H1 (cell line): ENCODE data around the gene NDUFA13. TPM values are rescaled to one million over a fixed set of nuclear protein-coding genes. Genes with fewer than 3 reads are reported as not detected.

Source experiments
- CTCF ChIA-PET: fragments of 300-600 bp; sonication (Branson Sonifier 250); formaldehyde crosslinking; loops from one replicate; lab custom pipeline; 2021; ENCODE audit not compliant: partially characterized antibody; lab: Charles Lee
- POLR2A ChIA-PET: fragments of 300-600 bp; sonication (Branson Sonifier 250); formaldehyde crosslinking; loops from one replicate; lab custom pipeline; 2021; ENCODE audit warnings: inconsistent platforms; ENCODE audit not compliant: partially characterized antibody; lab: Charles Lee
- DNase-seq, 2 experiments: peaks; one replicate each; pipeline versions ENCODE4 v3.0.0 to v3.0.0-alpha.2; 2010 to 2022; ENCODE audit warnings: low spot score in 2 of 2, low read depth in 1 of 2, mixed read lengths in 1 of 2
- FAIRE-seq: peaks from 2 replicates; lab custom pipeline; 2011; peaks lifted over from hg19 to GRCh38; lab: Jason Lieb, UNC
- H2AFZ ChIP-seq: 2 replicates; pipeline ENCODE4 v1.8.1; 2012; ENCODE audit warnings: low read length, inconsistent platforms
- H2AK5ac ChIP-seq: 2 replicates; pipeline ENCODE4 v1.6.1; 2013; ENCODE audit warnings: low read depth, low read length
- H2BK120ac ChIP-seq: replicated peaks from 2 replicates; pipeline ENCODE3; 2013; ENCODE audit warnings: low read depth, low read length, inconsistent platforms
- H2BK12ac ChIP-seq: 2 replicates; pipeline ENCODE4 v1.6.1; 2013; ENCODE audit warnings: low read depth, low read length
- H2BK15ac ChIP-seq: 2 replicates; pipeline ENCODE4 v1.6.1; 2013; ENCODE audit warnings: low read length
- H2BK20ac ChIP-seq: 2 replicates; pipeline ENCODE4 v1.6.1; 2013; ENCODE audit warnings: low read length
- H2BK5ac ChIP-seq: 2 replicates; pipeline ENCODE4 v1.6.1; 2013; ENCODE audit warnings: low read depth, low read length
- H3K14ac ChIP-seq: 2 replicates; pipeline ENCODE4 v1.6.1; 2013; ENCODE audit warnings: inconsistent platforms; ENCODE audit not compliant: insufficient read length
- H3K18ac ChIP-seq: 2 replicates; pipeline ENCODE4 v1.6.1; 2013; ENCODE audit warnings: low read length; ENCODE audit errors: extremely low read depth
- H3K23ac ChIP-seq: 2 replicates; pipeline ENCODE4 v1.6.1; 2013; ENCODE audit warnings: inconsistent platforms; ENCODE audit not compliant: insufficient read length
- H3K23me2 ChIP-seq: 2 replicates; pipeline ENCODE4 v1.6.1; 2013; ENCODE audit warnings: low read depth, low read length
- H3K27ac ChIP-seq: 2 replicates; pipeline ENCODE4 v1.6.1; 2011; ENCODE audit warnings: low read depth, low read length, inconsistent platforms
- H3K27me3 ChIP-seq, 4 experiments: replicated peaks in 1 of 4; 1 replicate in 1 of 4; 2 replicates in 3 of 4; pipeline versions ENCODE4 v1.6.1 to v1.8.1; 2011 to 2013; ENCODE audit warnings: low read length in 3 of 4, mild to moderate bottlenecking in 3 of 4, inconsistent platforms in 2 of 4, mixed read lengths in 2 of 4, moderate library complexity in 1 of 4; ENCODE audit not compliant: control insufficient read depth in 3 of 4, insufficient read depth in 3 of 4; ENCODE audit errors: extremely low read depth in 1 of 4
- H3K36me3 ChIP-seq, 4 experiments: 2 replicates each; pipeline versions ENCODE4 v1.6.1 to v1.8.1; 2011 to 2013; ENCODE audit warnings: mild to moderate bottlenecking in 4 of 4, low read length in 3 of 4, moderate library complexity in 2 of 4, control low read depth in 1 of 4, inconsistent platforms in 1 of 4; ENCODE audit not compliant: insufficient read depth in 4 of 4, control insufficient read depth in 2 of 4
- H3K4ac ChIP-seq: replicated peaks from 2 replicates; pipeline ENCODE3; 2013; ENCODE audit warnings: low read length, low read depth, mixed read lengths, inconsistent platforms; ENCODE audit not compliant: insufficient read length
- H3K4me1 ChIP-seq, 4 experiments: replicated peaks in 1 of 4; 1 replicate in 1 of 4; 2 replicates in 3 of 4; pipeline versions ENCODE4 v1.6.1 to v1.8.1; 2011 to 2013; ENCODE audit warnings: low read length in 3 of 4, inconsistent platforms in 2 of 4, mixed read lengths in 1 of 4; ENCODE audit not compliant: insufficient read depth in 4 of 4, control insufficient read depth in 3 of 4
- H3K4me2 ChIP-seq, 2 experiments: 2 replicates each; pipeline versions ENCODE4 v1.6.1 to v1.8.1; 2011 to 2013; ENCODE audit warnings: low read depth in 2 of 2, low read length in 2 of 2, control low read depth in 1 of 2, inconsistent platforms in 1 of 2, mild to moderate bottlenecking in 1 of 2; ENCODE audit not compliant: insufficient read depth in 1 of 2
- H3K4me3 ChIP-seq, 4 experiments: fragments of 200-600, 300-600 bp in 1 of 4; sonication (generic), shearing (Covaris generic), sonication (Bioruptor Twin) in 1 of 4; 2 replicates each; pipeline versions ENCODE4 v1.5.1 to v1.8.1; 2011 to 2016; ENCODE audit warnings: low read length in 4 of 4, low read depth in 3 of 4, control low read depth in 2 of 4, inconsistent platforms in 2 of 4, mild to moderate bottlenecking in 2 of 4, mixed read lengths in 1 of 4, moderate library complexity in 1 of 4; ENCODE audit not compliant: insufficient read depth in 2 of 4; ENCODE audit errors: extremely low read depth in 1 of 4
- H3K56ac ChIP-seq: replicated peaks from 2 replicates; pipeline ENCODE3; 2013; ENCODE audit warnings: low read depth, mild to moderate bottlenecking, mixed read lengths, low read length, inconsistent platforms; ENCODE audit not compliant: insufficient read length
- H3K79me1 ChIP-seq: 2 replicates; pipeline ENCODE4 v1.6.1; 2013; ENCODE audit warnings: low read depth, low read length, control low read depth
- H3K79me2 ChIP-seq, 2 experiments: 2 replicates each; pipeline versions ENCODE4 v1.6.1 to v1.8.1; 2012 to 2013; ENCODE audit warnings: low read length in 2 of 2, mild to moderate bottlenecking in 2 of 2, inconsistent platforms in 1 of 2; ENCODE audit not compliant: insufficient read depth in 2 of 2, control insufficient read depth in 1 of 2
- H3K9ac ChIP-seq, 4 experiments: replicated peaks in 1 of 4; 1 replicate in 1 of 4; 2 replicates in 3 of 4; pipeline versions ENCODE4 v1.6.1 to v1.8.1; 2011 to 2013; ENCODE audit warnings: low read depth in 3 of 4, low read length in 3 of 4, control low read depth in 2 of 4, mild to moderate bottlenecking in 2 of 4, moderate library complexity in 2 of 4, inconsistent platforms in 1 of 4; ENCODE audit errors: extremely low read depth in 1 of 4
- H3K9me3 ChIP-seq, 2 experiments: 2 replicates each; pipeline versions ENCODE4 v1.6.1 to v1.8.1; 2012 to 2013; ENCODE audit warnings: mild to moderate bottlenecking in 2 of 2, moderate library complexity in 2 of 2, control low read depth in 1 of 2, inconsistent platforms in 1 of 2, low read depth in 1 of 2, low read length in 1 of 2, mixed read lengths in 1 of 2; ENCODE audit not compliant: insufficient read depth in 2 of 2
- H4K20me1 ChIP-seq, 2 experiments: replicated peaks in 1 of 2; 2 replicates each; pipeline versions ENCODE3 to v1.8.1; 2011 to 2013; ENCODE audit warnings: inconsistent platforms in 2 of 2, low read length in 2 of 2, mild to moderate bottlenecking in 1 of 2; ENCODE audit not compliant: insufficient read depth in 2 of 2, control insufficient read depth in 1 of 2
- H4K5ac ChIP-seq: 2 replicates; pipeline ENCODE4 v1.6.1; 2013; ENCODE audit warnings: low read length, low read depth, mixed read lengths, inconsistent platforms; ENCODE audit not compliant: insufficient read length
- H4K8ac ChIP-seq: 2 replicates; pipeline ENCODE4 v1.8.0; 2013; ENCODE audit warnings: mild to moderate bottlenecking, moderate library complexity, low read length, inconsistent platforms; ENCODE audit not compliant: insufficient read depth; ENCODE audit errors: extremely low read depth
- H4K91ac ChIP-seq: replicated peaks from 2 replicates; pipeline ENCODE3; 2013; ENCODE audit warnings: low read length, mixed read lengths, inconsistent platforms; ENCODE audit not compliant: insufficient read length
- CTCF ChIP-seq, 3 experiments: IDR thresholded peaks; 1 replicate in 2 of 3; 2 replicates in 1 of 3; pipeline versions ENCODE4 v1.5.1 to v1.6.1; 2011; ENCODE audit warnings: low read length in 3 of 3, mild to moderate bottlenecking in 3 of 3, inconsistent platforms in 2 of 3, low read depth in 1 of 3, moderate library complexity in 1 of 3; ENCODE audit not compliant: insufficient read depth in 1 of 3; ENCODE audit errors: control extremely low read depth in 1 of 3
- KDM1A ChIP-seq: fragments of 200-600, 300-600 bp; sonication (generic); IDR thresholded peaks from 2 replicates; pipeline ENCODE4 v1.7.1; 2016; ENCODE audit warnings: mild to moderate bottlenecking, low read length, borderline replicate concordance
- RBBP5 ChIP-seq: IDR thresholded peaks from 2 replicates; pipeline ENCODE4 v1.7.1; 2012; ENCODE audit warnings: low read depth, mild to moderate bottlenecking, inconsistent platforms, low read length, moderate library complexity, borderline replicate concordance
- WGBS, 2 experiments: shearing (Covaris generic) in 1 of 2; methylation state at CpG; one replicate each; pipeline versions ENCODE4 v1.1.6 to v1.1.7; 2013 to 2015; ENCODE audit warnings: low lambda C conversion rate in 2 of 2, mixed read lengths in 2 of 2, inconsistent platforms in 1 of 2, low coverage in 1 of 2, missing lambda C conversion rate in 1 of 2; ENCODE audit not compliant: insufficient replicate concordance in 2 of 2, insufficient coverage in 1 of 2, insufficient read length in 1 of 2; ENCODE audit errors: extremely low coverage in 1 of 2, missing lambda C conversion rate in 1 of 2; 5-methylcytosine and 5-hydroxymethylcytosine counted together
- polyA plus RNA-seq, 7 experiments: library from polyadenylated mRNA; depleted of rRNA in 3 of 7; stranded (reverse) in 5 of 7; unstranded in 2 of 7; fragments of >200 nt in 5 of 7; fragments of 200-250 nt in 2 of 7; gene quantifications; 1 replicate in 5 of 7; 2 replicates in 1 of 7; 4 replicates in 1 of 7; pipeline versions ENCODE4 v1.2.1 to v1.2.3, GENCODE V29; 2011 to 2013; ENCODE audit warnings: missing spikeins in 2 of 7, mixed read lengths in 2 of 7
- total RNA-seq: library from RNA; stranded (reverse); fragmentation: NEBNext Ultra II Directional; extraction: Animal tissue kit (Norgen Biotek cat#: 25700); gene quantifications from 2 replicates; pipeline ENCODE4 v1.2.1, GENCODE V29; 2021

Gene NDUFA13
- total and polyA plus RNA-seq, 2 of the 8 experiments (the other 6 are each of a cell fraction or from before 2014, with no cell fraction given): 413 to 1,105 TPM

GRCh38 chr19:19527674-19528625 is 11.9 kb downstream of the NDUFA13 start:
- Histone ChIP-seq H2BK120ac (no peak overlapping the region), H3K79me1 (peaks cover 12% of the 10 kb centered on the region), H3K79me2 (peaks cover 0 to 14% of the 10 kb centered on the region in 2 experiments; a peak in 2 of 4 replicates), H2BK20ac (no peak overlapping the region), H3K4me2 (no peak overlapping the region), H4K20me1 (peaks cover 9 to 30% of the 10 kb centered on the region in 2 experiments), H2BK5ac (no peak overlapping the region), H3K9me3 (no peaks in the 10 kb centered on the region), H3K36me3 (peaks cover 0 to 29% (median 10%) of the 10 kb centered on the region in 4 experiments; a peak in 6 of 8 replicates), H3K56ac (no peak overlapping the region), H2AFZ (no peak overlapping the region), H3K14ac (no peak overlapping the region), H2BK15ac (no peak overlapping the region), H3K4ac (no peak overlapping the region), H3K27me3 (no peaks in the 10 kb centered on the region), H3K9ac (no peak overlapping the region), H3K4me1 (peaks cover 0 to 3% (median 3%) of the 10 kb centered on the region in 4 experiments; a peak in 3 of 7 replicates), H4K5ac (no peak overlapping the region), H4K8ac (no peak overlapping the region), H2BK12ac (no peak overlapping the region), H4K91ac (no peak overlapping the region), H2AK5ac (no peak overlapping the region), H3K27ac (no peak overlapping the region), H3K4me3 (no peak overlapping the region), H3K18ac (no peak overlapping the region), H3K23me2 (no peaks in the 10 kb centered on the region), H3K23ac (no peak overlapping the region)
- ChIA-PET POLR2A (interaction anchor here (0.8 to 2.2 kb wide), 10 partner anchors 12 to 123 kb away, joined by 3 to 11 read pairs (median 3); partner anchors contain the start of genes GATAD2A, NDUFA13 and TSSK6), CTCF (interaction anchor here (1.0 to 6.7 kb wide), 5 partner anchors 8 to 68 kb away, joined by 3 to 181 read pairs (median 4); no protein-coding TSS in a partner anchor)
- DNase-seq (no peak), FAIRE-seq (no peak)
- 94% methylated on average over 27 of the region's 27 CpGs; no CpG with 5 or more reads in 1 of the 2 experiments for WGBS, 2 experiments
- no peak for TF ChIP-seq CTCF (IDR thresholded peaks at IDR 0.05; ENCODE audit: control extremely low read depth in 1 of 3, insufficient read depth in 1 of 3, low read depth in 1 of 3, low read length in 3 of 3)
- no peak for TF ChIP-seq RBBP5
- TF ChIP-seq KDM1A: no peak
